Kidney epithelial cell (primary cell): ENCODE measurements around the gene CCM2L. TPM values are rescaled to one million over a fixed set of nuclear protein-coding genes. Genes with fewer than 3 reads are reported as not detected.

Experiments used
- DNase-seq: peaks from one replicate; pipeline ENCODE4 v3.0.0-alpha.2; 2010; ENCODE audit warnings: low read depth
- H3K27me3 ChIP-seq: 2 replicates; pipeline ENCODE4 v1.6.0; 2011; ENCODE audit warnings: low read length; ENCODE audit not compliant: control insufficient read depth, insufficient read depth
- H3K36me3 ChIP-seq: 2 replicates; pipeline ENCODE4 v1.5.1; 2011; ENCODE audit warnings: low read length; ENCODE audit not compliant: control insufficient read depth, insufficient read depth
- H3K4me3 ChIP-seq: 2 replicates; pipeline ENCODE4 v1.5.1; 2011; ENCODE audit warnings: low read depth, mild to moderate bottlenecking, control low read depth, low read length
- total RNA-seq: library from RNA; depleted of rRNA; stranded (reverse); fragments of >200 nt; gene quantifications from 2 replicates; pipeline ENCODE4 v1.2.3, GENCODE V29; 2015
- TF ChIP-seq, protein P1 (sequence below): IDR thresholded peaks from 2 replicates; pipeline ENCODE4 v1.5.1; 2011; ENCODE audit warnings: mild to moderate bottlenecking, moderate library complexity, low read length, control low read depth, inconsistent platforms; ENCODE audit not compliant: insufficient read depth, poor library complexity, severe bottlenecking

CCM2L gene
- total RNA-seq, 1 donor from 2014 or later = not detected

DNA sequence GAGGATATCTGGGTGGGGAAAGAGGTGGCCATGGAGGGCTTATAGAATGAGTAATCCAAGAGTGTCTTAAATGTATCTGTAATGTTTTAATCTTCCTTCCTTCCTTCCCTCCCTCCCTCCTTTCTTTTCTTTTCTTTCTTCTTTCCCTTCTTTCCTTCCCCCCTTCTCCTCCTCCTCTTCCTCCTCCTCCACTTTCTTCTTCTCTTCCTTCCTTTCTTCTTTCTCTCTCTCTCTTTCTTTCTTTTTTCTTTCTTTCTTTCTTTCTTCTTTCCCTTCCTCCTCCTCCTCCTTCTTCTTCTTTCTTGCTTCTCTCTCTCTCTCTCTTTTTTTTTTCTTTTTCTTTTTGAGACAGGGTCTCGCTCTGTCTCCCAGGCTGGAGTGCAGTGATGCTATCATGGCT lies 49.0 kb downstream of the CCM2L start:
- Histone ChIP-seq H3K27me3 (peaks cover 11% of the 10 kb centered on the region), H3K4me3 (no peak overlapping the region), H3K36me3 (no peaks in the 10 kb centered on the region)
- DNase-seq = no peak
- TF ChIP-seq, protein P1, sequence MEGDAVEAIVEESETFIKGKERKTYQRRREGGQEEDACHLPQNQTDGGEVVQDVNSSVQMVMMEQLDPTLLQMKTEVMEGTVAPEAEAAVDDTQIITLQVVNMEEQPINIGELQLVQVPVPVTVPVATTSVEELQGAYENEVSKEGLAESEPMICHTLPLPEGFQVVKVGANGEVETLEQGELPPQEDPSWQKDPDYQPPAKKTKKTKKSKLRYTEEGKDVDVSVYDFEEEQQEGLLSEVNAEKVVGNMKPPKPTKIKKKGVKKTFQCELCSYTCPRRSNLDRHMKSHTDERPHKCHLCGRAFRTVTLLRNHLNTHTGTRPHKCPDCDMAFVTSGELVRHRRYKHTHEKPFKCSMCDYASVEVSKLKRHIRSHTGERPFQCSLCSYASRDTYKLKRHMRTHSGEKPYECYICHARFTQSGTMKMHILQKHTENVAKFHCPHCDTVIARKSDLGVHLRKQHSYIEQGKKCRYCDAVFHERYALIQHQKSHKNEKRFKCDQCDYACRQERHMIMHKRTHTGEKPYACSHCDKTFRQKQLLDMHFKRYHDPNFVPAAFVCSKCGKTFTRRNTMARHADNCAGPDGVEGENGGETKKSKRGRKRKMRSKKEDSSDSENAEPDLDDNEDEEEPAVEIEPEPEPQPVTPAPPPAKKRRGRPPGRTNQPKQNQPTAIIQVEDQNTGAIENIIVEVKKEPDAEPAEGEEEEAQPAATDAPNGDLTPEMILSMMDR = no peak

DNA sequence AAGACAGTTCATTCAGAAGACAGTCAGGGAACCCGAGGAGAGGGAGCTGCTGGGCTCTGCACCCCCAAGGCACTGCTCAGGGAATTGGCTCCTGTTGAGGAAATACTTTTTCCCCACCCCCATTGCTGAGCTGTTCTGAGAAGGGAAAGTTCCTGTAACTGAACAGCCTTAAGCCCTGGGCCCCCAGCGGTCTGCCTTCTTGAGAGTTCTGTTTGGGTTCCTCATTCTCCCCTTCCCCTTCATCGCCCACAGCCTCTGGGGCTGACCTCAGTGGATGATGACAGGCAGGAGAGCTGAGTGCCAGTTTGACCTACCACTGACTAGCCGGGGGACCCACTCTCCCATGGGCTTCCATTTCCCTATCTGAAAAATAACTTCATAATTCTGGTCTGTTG lies 52.5 kb downstream of the CCM2L start:
- DNase-seq = no peak
- Histone ChIP-seq H3K4me3 (no peak overlapping the region), H3K36me3 (no peaks in the 10 kb centered on the region), H3K27me3 (peaks cover 11% of the 10 kb centered on the region)
- TF ChIP-seq, protein P1 = no peak

DNA sequence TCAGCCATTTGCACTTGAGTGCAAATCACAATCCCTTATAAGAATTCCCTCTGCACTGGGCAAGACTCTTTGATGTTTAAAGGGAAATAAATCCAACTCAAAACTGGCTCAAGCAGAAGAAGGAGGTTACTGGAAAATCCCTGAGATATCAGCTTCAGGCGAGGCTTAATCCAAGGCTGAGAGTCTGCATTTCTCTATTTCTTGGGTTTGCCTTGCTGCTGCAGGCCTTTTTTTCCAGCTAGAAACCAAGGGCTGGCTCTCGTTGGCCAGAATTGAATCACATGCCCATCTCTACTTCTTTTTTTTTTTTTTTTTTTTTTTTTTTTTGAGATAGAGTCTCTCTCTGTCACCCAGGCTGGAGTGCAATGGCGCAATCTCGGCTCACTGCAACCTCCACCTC lies 53.5 kb downstream of the CCM2L start:
- Histone ChIP-seq H3K27me3 (peaks cover 9% of the 10 kb centered on the region), H3K36me3 (no peaks in the 10 kb centered on the region), H3K4me3 (no peak overlapping the region)
- no peak for DNase-seq
- TF ChIP-seq, protein P1 = no peak

DNA sequence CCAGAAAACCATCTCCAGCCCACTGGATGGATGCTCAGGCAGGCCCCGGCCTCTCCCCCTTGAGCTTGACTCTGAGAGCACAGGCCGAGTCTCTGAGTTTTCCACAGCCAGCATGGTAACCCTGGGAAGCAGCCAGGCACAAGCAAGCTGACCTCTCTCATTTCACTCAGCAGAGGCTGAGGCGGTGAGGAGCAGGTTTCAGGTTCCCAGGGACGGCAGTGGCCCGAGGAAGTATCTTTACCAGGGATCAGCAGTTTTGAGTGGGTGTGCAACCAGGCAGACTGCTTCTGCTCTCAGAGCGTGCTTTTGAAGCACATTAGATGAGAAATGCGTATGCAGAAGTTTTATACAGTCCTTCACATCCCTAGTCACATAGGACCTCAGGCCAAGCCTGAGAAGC lies 54.4 kb downstream of the CCM2L start:
- Histone ChIP-seq H3K4me3 (no peak overlapping the region), H3K36me3 (no peaks in the 10 kb centered on the region), H3K27me3 (peaks cover 8% of the 10 kb centered on the region)
- TF ChIP-seq, protein P1 = no peak
- no peak for DNase-seq

DNA sequence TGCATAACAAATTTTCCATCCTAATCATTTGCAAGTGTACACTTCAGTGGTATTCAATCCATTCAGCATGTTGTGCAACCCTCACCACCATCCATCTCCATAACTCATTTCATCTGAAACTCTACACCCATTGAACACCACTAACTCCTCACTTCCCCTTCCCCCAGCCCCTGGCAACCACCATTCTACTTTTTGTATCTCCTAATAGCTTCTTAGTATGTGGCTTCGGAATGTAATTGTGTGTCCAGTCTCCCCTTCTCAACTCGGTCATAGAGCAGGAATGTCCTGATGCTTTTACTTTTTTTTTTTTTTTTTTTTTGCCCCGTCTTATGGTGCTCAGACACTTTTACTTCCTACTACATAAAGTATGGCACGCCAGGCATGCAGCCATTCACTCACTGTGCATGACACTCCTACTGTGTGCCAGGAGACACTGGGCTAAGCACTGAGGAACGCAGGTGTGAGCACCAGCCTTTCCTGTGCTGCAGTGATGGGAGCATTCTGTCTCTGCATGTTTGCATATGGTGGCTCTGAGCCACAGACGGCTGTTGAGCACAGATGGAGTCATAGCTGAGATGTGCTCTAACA lies 57.1 kb downstream of the CCM2L start:
- Histone ChIP-seq H3K27me3 (peaks cover 17% of the 10 kb centered on the region), H3K4me3 (no peak overlapping the region), H3K36me3 (no peaks in the 10 kb centered on the region)
- TF ChIP-seq, protein P1 = no peak
- peak; percentile 9 for DNase-seq

DNA sequence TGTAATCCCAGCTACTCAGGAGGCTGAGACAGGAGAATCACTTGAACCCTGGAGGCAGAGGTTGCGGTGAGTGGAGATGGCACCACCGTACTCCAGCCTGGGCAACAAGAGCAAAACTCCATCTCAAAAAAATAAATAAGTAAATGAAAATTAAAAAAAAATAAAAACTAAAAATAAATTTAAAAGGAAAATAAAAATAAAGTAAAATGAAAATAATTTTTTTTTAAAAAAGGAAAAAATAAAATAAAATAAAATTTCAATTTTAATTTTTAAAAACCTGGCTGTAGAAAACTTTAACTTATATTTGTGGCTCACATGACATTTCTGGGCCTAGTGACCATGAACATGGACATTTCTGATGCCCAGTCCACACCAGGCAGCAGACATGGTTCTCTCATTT lies 57.9 kb downstream of the CCM2L start:
- TF ChIP-seq, protein P1 = no peak
- Histone ChIP-seq H3K27me3 (peaks cover 17% of the 10 kb centered on the region), H3K4me3 (no peak overlapping the region), H3K36me3 (no peaks in the 10 kb centered on the region)
- no peak for DNase-seq
